Skeletal muscle tissue (tissue), 4 donors: Measurements from ENCODE around the gene HEATR5B. TPM values are rescaled to one million over a fixed set of nuclear protein-coding genes. Genes with fewer than 3 reads are reported as not detected.

Source experiments
- H3K27ac ChIP-seq: one replicate; pipeline ENCODE4 v1.7.0; 2013; ENCODE audit warnings: mild to moderate bottlenecking, low read depth, low read length, inconsistent platforms
- H3K27me3 ChIP-seq, 3 donors: one replicate each; pipeline ENCODE4 v1.7.0; 2013; ENCODE audit warnings: low read length in 3 of 3; ENCODE audit not compliant: control insufficient read depth in 3 of 3, insufficient read depth in 3 of 3
- H3K36me3 ChIP-seq, 3 donors: one replicate each; pipeline ENCODE4 v1.7.0; 2013; ENCODE audit warnings: low read length in 3 of 3; ENCODE audit not compliant: control insufficient read depth in 3 of 3, insufficient read depth in 3 of 3
- H3K4me1 ChIP-seq, 3 donors: one replicate each; pipeline ENCODE4 v1.7.0; 2013; ENCODE audit warnings: low read length in 3 of 3, mild to moderate bottlenecking in 3 of 3; ENCODE audit not compliant: control insufficient read depth in 3 of 3, insufficient read depth in 3 of 3
- H3K4me3 ChIP-seq, 3 donors: one replicate each; pipeline ENCODE4 v1.7.0; 2013; ENCODE audit warnings: low read length in 3 of 3
- H3K9ac ChIP-seq, 3 donors: one replicate each; pipeline ENCODE4 v1.7.0; 2013; ENCODE audit warnings: low read length in 3 of 3, mild to moderate bottlenecking in 3 of 3, moderate library complexity in 2 of 3, low read depth in 1 of 3
- H3K9me3 ChIP-seq, 3 donors: one replicate each; pipeline ENCODE4 v1.7.0; 2013; ENCODE audit warnings: low read length in 3 of 3; ENCODE audit not compliant: control insufficient read depth in 3 of 3
- total RNA-seq: library from RNA; depleted of rRNA; stranded (reverse); fragments of >200 nt; gene quantifications from one replicate; pipeline ENCODE4 v1.2.3, GENCODE V29; 2014
- donor health status: Osteomylitis.

Gene HEATR5B
- total RNA-seq, 1 donor from 2014 or later, result 41.2 TPM

- H3K4me1 ChIP-seq, result no peaks in the 10 kb centered on the region
- H3K36me3 ChIP-seq, result peaks cover 4 to 42% (median 26%) of the 10 kb centered on the region in 3 donors
- no peak overlapping the region for H3K27ac ChIP-seq
- H3K9ac ChIP-seq, result no peak overlapping the region
- H3K27me3 ChIP-seq, result no peaks in the 10 kb centered on the region
- no peaks in the 10 kb centered on the region for H3K9me3 ChIP-seq
- no peak overlapping the region for H3K4me3 ChIP-seq
These were observed 20.0 kb upstream of the HEATR5B start for GRCh38 chr2:37104178-37104577.

DNA sequence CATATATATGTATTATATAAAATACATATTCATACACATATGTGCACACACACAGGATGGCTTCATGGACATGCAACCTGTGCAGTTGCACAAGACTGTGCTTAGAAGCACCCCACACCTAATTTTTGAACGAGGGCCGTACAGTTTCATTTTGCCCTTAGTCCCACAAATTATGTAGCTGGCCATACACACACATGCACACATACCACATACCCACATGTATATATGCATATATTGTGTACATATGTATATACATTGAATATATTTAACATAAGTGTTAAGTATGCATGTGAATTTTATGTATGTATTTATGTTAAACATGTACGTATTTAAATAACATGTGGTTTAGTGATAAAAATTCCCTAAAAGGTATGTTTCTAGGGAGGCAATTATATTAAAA, 18.4 kb upstream of the HEATR5B start:
- H3K36me3 ChIP-seq, result peaks cover 0 to 36% (median 24%) of the 10 kb centered on the region in 3 donors
- no peak overlapping the region for H3K4me3 ChIP-seq
- H3K4me1 ChIP-seq, result no peaks in the 10 kb centered on the region
- no peaks in the 10 kb centered on the region for H3K27me3 ChIP-seq
- no peak overlapping the region for H3K9ac ChIP-seq
- no peak overlapping the region for H3K27ac ChIP-seq
- H3K9me3 ChIP-seq, result no peaks in the 10 kb centered on the region

GRCh38 chr2:37100054-37100453, 15.9 kb upstream of the HEATR5B start:
- no peaks in the 10 kb centered on the region for H3K9me3 ChIP-seq
- no peak overlapping the region for H3K4me3 ChIP-seq
- peaks cover 0 to 30% (median 22%) of the 10 kb centered on the region in 3 donors for H3K36me3 ChIP-seq
- no peaks in the 10 kb centered on the region for H3K4me1 ChIP-seq
- H3K9ac ChIP-seq, result no peak overlapping the region
- no peak overlapping the region for H3K27ac ChIP-seq
- no peaks in the 10 kb centered on the region for H3K27me3 ChIP-seq

GRCh38 chr2:37098416-37099118, 14.4 kb upstream of the HEATR5B start:
- peaks cover 9 to 38% (median 36%) of the 10 kb centered on the region in 3 donors for H3K36me3 ChIP-seq
- H3K27me3 ChIP-seq, result no peaks in the 10 kb centered on the region
- no peaks in the 10 kb centered on the region for H3K4me1 ChIP-seq
- no peak overlapping the region for H3K4me3 ChIP-seq
- no peak overlapping the region for H3K9ac ChIP-seq
- no peaks in the 10 kb centered on the region for H3K9me3 ChIP-seq
- no peak overlapping the region for H3K27ac ChIP-seq

- no peak overlapping the region for H3K27ac ChIP-seq
- no peaks in the 10 kb centered on the region for H3K27me3 ChIP-seq
- no peak overlapping the region for H3K9ac ChIP-seq
- H3K4me1 ChIP-seq, result no peaks in the 10 kb centered on the region
- H3K9me3 ChIP-seq, result no peaks in the 10 kb centered on the region
- peaks cover 9 to 49% (median 42%) of the 10 kb centered on the region in 3 donors for H3K36me3 ChIP-seq
- no peak overlapping the region for H3K4me3 ChIP-seq
These were observed 12.4 kb upstream of the HEATR5B start for GRCh38 chr2:37096568-37096967.

DNA sequence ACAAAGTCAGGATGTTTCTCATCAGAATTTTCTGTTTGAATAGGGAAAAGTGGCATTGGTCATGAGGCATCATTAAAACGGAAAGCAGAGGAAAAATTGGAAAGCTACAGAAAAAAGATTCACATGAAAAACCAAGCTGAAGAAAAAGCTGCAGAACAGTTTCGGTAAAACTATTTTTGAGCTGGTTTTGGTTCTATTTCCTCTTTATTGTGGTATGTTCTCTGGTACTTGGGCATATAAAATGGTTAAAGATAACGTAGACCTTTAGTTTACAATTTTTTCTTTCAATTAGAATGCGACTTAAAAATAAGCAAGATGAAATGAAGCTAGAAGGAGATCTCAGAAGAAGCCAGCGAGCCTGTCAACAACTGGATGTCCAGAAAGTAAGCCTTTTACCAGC, 7.7 kb upstream of the HEATR5B start:
- H3K4me3 ChIP-seq, result no peak overlapping the region
- peaks cover 15 to 53% (median 49%) of the 10 kb centered on the region in 3 donors for H3K36me3 ChIP-seq
- H3K9ac ChIP-seq, result no peak overlapping the region
- no peaks in the 10 kb centered on the region for H3K4me1 ChIP-seq
- H3K9me3 ChIP-seq, result no peaks in the 10 kb centered on the region
- no peak overlapping the region for H3K27ac ChIP-seq
- H3K27me3 ChIP-seq, result no peaks in the 10 kb centered on the region

DNA sequence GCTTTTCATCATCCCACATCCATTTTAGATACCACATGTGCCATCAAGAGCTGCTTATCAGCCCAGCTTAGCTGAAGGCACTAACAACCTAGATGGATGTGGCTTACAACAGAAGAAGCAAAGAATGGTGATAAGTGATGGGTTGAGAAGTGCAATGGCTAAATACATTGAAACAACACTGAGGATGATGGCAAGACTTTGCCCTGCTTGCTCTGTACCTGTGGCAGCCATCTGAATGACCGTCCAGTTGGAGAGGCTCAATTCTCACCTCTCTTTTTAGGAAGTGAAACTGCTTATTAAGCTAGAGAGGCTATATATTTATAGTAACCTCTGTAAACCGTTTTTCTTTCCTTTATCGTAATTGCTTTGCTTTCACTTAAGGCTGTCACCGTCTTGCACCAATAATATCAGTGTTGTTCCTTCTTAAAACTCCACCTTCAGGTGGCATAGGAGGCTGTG, 5.9 kb upstream of the HEATR5B start:
- peaks cover 0 to 2% (median 2%) of the 10 kb centered on the region in 3 donors for H3K4me1 ChIP-seq
- H3K9me3 ChIP-seq, result no peaks in the 10 kb centered on the region
- no peak overlapping the region for H3K27ac ChIP-seq
- H3K36me3 ChIP-seq, result peaks cover 15 to 45% (median 43%) of the 10 kb centered on the region in 3 donors
- H3K27me3 ChIP-seq, result no peaks in the 10 kb centered on the region
- no peak overlapping the region for H3K4me3 ChIP-seq
- no peak overlapping the region for H3K9ac ChIP-seq

DNA sequence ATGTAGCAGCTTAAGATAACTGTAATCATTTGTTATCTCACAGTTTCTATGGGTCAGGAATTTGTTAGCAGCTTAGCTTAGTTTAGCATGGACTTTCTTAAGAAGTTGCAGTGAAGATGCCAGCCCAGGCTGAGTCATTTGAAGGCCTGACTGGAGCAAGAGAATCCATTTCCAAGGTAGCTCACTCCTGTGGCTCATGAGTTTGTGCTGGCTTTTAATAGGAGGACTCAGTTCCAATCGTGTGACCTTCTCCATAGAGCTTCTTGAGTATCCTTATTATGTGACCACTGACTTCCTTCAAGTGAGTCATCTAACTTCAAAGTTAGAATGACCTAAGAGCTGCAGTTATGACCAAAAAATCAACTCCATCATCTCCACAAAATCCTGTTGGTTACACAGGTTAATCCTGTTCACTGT, 1.6 kb upstream of the HEATR5B start:
- Histone ChIP-seq H3K27me3 (no peaks in the 10 kb centered on the region), H3K4me1 (peaks cover 6 to 23% (median 22%) of the 10 kb centered on the region in 3 donors), H3K27ac (no peak overlapping the region), H3K9me3 (no peaks in the 10 kb centered on the region), H3K4me3 (no peak overlapping the region), H3K9ac (no peak overlapping the region), H3K36me3 (peaks cover 9 to 33% (median 31%) of the 10 kb centered on the region in 3 donors)

- Histone ChIP-seq H3K4me1 (peaks cover 6 to 27% (median 23%) of the 10 kb centered on the region in 3 donors), H3K4me3 (peak overlapping the region; percentile 92 to 97 (median 97)), H3K27ac (no peak overlapping the region), H3K9me3 (no peaks in the 10 kb centered on the region), H3K27me3 (no peaks in the 10 kb centered on the region), H3K36me3 (peaks cover 4 to 33% (median 32%) of the 10 kb centered on the region in 3 donors), H3K9ac (peak overlapping the region; percentile 83 to 95 (median 93))
These were observed 625 bp upstream of the HEATR5B start for GRCh38 chr2:37084797-37085196.

DNA sequence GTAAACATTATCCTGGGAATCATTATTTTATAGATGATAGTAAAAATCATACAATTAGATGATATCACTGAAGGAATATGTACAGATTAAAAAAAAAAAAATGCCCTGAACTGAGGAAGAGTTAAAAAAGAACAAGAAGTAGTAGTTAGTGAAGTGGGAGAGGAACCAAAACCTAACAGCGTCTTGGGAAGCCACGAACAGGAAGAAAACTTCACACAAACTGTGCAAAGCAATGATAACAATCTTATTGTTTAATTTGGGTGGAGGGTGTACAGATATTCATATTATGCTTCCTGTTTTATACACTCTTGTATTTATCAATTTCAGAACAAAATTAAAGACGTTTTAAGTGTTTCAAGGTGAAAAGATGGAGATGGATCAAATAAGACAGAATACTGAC, 3.5 kb downstream of the HEATR5B start:
- Histone ChIP-seq H3K27ac (no peak overlapping the region), H3K4me3 (no peak overlapping the region), H3K4me1 (peaks cover 6 to 27% (median 23%) of the 10 kb centered on the region in 3 donors), H3K9me3 (no peaks in the 10 kb centered on the region), H3K27me3 (no peaks in the 10 kb centered on the region), H3K36me3 (peaks cover 7 to 34% (median 31%) of the 10 kb centered on the region in 3 donors), H3K9ac (no peak overlapping the region)
